Adrenal gland (tissue), 12 donors: ENCODE data around the gene ATRN. TPM values are rescaled to one million over a fixed set of nuclear protein-coding genes. Genes with fewer than 3 reads are reported as not detected.

ENCODE experiments used
- DNase-seq, 7 donors: peaks; one replicate each; pipeline ENCODE4 v3.0.0-alpha.2; 2019 to 2020
- H3K27ac ChIP-seq, 5 donors: fragments of 200-600 bp; sonication (generic) in 4 of 5; 1 replicate in 3 of 5; 2 replicates in 2 of 5; pipeline versions ENCODE4 v1.5.1 to v1.8.0; 2016 to 2020; ENCODE audit warnings: mild to moderate bottlenecking in 1 of 5
- H3K27me3 ChIP-seq: fragments of 200-600 bp; 2 replicates; pipeline ENCODE4 v1.8.0; 2021
- H3K36me3 ChIP-seq, 2 donors: fragments of 200-600 bp; replicated peaks in 1 of 2; 1 replicate in 1 of 2; 2 replicates in 1 of 2; pipeline versions ENCODE4 v1.5.1 to v1.8.0; 2018 to 2022
- H3K4me1 ChIP-seq, 2 donors: fragments of 200-600 bp; replicated peaks in 1 of 2; 1 replicate in 1 of 2; 2 replicates in 1 of 2; pipeline versions ENCODE4 v1.5.1 to v1.8.0; 2018 to 2021
- H3K4me3 ChIP-seq, 4 donors: fragments of 200-600 bp; sonication (generic) in 3 of 4; one replicate each; pipeline ENCODE4 v1.5.1; 2016 to 2018
- H3K9me3 ChIP-seq, 3 donors: fragments of 200-600 bp; sonication (generic) in 1 of 3; replicated peaks in 1 of 3; 1 replicate in 2 of 3; 2 replicates in 1 of 3; pipeline versions ENCODE4 v1.5.1 to v1.8.0; 2016 to 2021
- CTCF ChIP-seq, 6 experiments: fragments of 450-650 bp in 4 of 6; fragments of 200-600 bp in 2 of 6; sonication (generic) in 1 of 6; IDR thresholded peaks; 1 replicate in 5 of 6; 2 replicates in 1 of 6; pipeline versions ENCODE4 v1.5.1 to v1.8.0; 2016 to 2021; ENCODE audit warnings: antibody characterized with exemption in 6 of 6, mild to moderate bottlenecking in 2 of 6, moderate library complexity in 1 of 6
- POLR2A ChIP-seq, 2 donors: fragments of 450-650 bp; IDR thresholded peaks; one replicate each; pipeline ENCODE4 v1.6.1; 2017; ENCODE audit warnings: antibody characterized with exemption in 2 of 2, mild to moderate bottlenecking in 2 of 2, moderate library complexity in 1 of 2
- WGBS, 4 donors: extraction: QIAGEN DNeasy Blood & Tissue Kit in 2 of 4; methylation state at CpG; one replicate each; pipeline versions ENCODE4 v1.1.5 to v1.1.7; 2013 to 2017; 5-methylcytosine and 5-hydroxymethylcytosine counted together
- intact Hi-C, 2 donors: fragments of 100-400 bp; cut with DNase I; formaldehyde crosslinking; loops; one replicate each; pipeline versions ENCODE4 v1.14.1 to v1.15.0; 2022 to 2023
- polyA plus RNA-seq, 3 donors: library from polyadenylated mRNA; stranded (reverse); fragments of 200-250 nt in 2 of 3; fragments of 350-450 nt in 1 of 3; fragmentation: Illumina TruSeq in 1 of 3; extraction: RNeasy Lipid Tissue Mini Kit (QIAGEN cat#74804) in 1 of 3; gene quantifications; one replicate each; pipeline ENCODE4 v1.2.3, GENCODE V29; 2013 to 2014
- total RNA-seq, 9 donors: library from RNA; depleted of rRNA in 4 of 9; stranded (reverse); fragments of >200 nt in 4 of 9; fragments of 120-200 nt in 1 of 9; fragmentation: NEBNext Ultra II Directional in 1 of 9; extraction: Animal tissue kit (Norgen Biotek cat#: 25700) in 1 of 9; gene quantifications; one replicate each; pipeline versions ENCODE4 v1.1.0 to v1.2.4, GENCODE V29; 2013 to 2023
- donor health status: healthy with polysubstance abuse.
- donor health status: Bipolar disorder and iron deficiency.
- donor health status: DM: yes; HTN: yes; CAD: no.
- donor health status: DM: no; HTN: no; CAD: no.
- donor health status: DM: no; HTN: no; CAD: no.
- donor health status: DM: yes; HTN: yes; CAD: no.

ATRN gene
- total and polyA plus RNA-seq, 12 donors: 6.2 to 81.1 (median 51.6) TPM

GRCh38 chr20:3670511-3670910 is 199.7 kb downstream of the ATRN start:
- no peak for DNase-seq
- TF ChIP-seq CTCF (IDR thresholded peaks at IDR 0.05) (no peak), POLR2A (IDR thresholded peaks at IDR 0.05) (no peak)
- H3K27ac ChIP-seq: no peak overlapping the region
- H3K4me1 ChIP-seq: no peaks in the 10 kb centered on the region
- peaks cover 32% of the 10 kb centered on the region for H3K27me3 ChIP-seq
- WGBS, 4 donors: 29 to 84% (median 70%) methylated on average over 4 to 6 of the region's 6 CpGs
- H3K4me3 ChIP-seq: no peak overlapping the region
- no peaks in the 10 kb centered on the region for H3K36me3 ChIP-seq
- intact Hi-C loops: loop anchor here in 1 of 2 donors (10.0 kb wide), 1 partner anchor 184 kb away; no protein-coding TSS in a partner anchor
- H3K9me3 ChIP-seq: no peaks in the 10 kb centered on the region

GRCh38 chr20:3670945-3671344 is 200.1 kb downstream of the ATRN start:
- H3K36me3 ChIP-seq: no peaks in the 10 kb centered on the region
- H3K27me3 ChIP-seq: peaks cover 32% of the 10 kb centered on the region
- H3K27ac ChIP-seq: no peak overlapping the region
- DNase-seq: no peak
- intact Hi-C loops: loop anchor here in 1 of 2 donors (10.0 kb wide), 1 partner anchor 184 kb away; no protein-coding TSS in a partner anchor
- 67 to 89% (median 76%) methylated on average over 3 to 10 of the region's 10 CpGs; no CpG with 5 or more reads in 1 of the 4 donors for WGBS, 4 donors
- no peak overlapping the region for H3K4me3 ChIP-seq
- H3K9me3 ChIP-seq: no peaks in the 10 kb centered on the region
- TF ChIP-seq POLR2A (IDR thresholded peaks at IDR 0.05): no peak
- TF ChIP-seq CTCF (IDR thresholded peaks at IDR 0.05): no peak
- no peaks in the 10 kb centered on the region for H3K4me1 ChIP-seq

GRCh38 chr20:3671986-3672546 is 201.2 kb downstream of the ATRN start:
- Histone ChIP-seq H3K27ac (no peak overlapping the region), H3K4me3 (no peak overlapping the region), H3K27me3 (peaks cover 32% of the 10 kb centered on the region), H3K4me1 (no peaks in the 10 kb centered on the region), H3K36me3 (no peaks in the 10 kb centered on the region), H3K9me3 (no peaks in the 10 kb centered on the region)
- no peak for DNase-seq
- intact Hi-C loops: loop anchor here in 1 of 2 donors (10.0 kb wide), 1 partner anchor 183 kb away; no protein-coding TSS in a partner anchor
- 49 to 66% (median 53%) methylated on average over 5 to 23 of the region's 23 CpGs for WGBS, 4 donors
- TF ChIP-seq POLR2A (IDR thresholded peaks at IDR 0.05) (no peak), CTCF (IDR thresholded peaks at IDR 0.05) (no peak)

- 11 to 40% (median 16%) methylated on average over 21 to 58 of the region's 58 CpGs for WGBS, 4 donors
Measured at GRCh38 chr20:3672547-3673171, 201.8 kb downstream of the ATRN start.

More at GRCh38 chr20:3672547-3673171, 201.8 kb downstream of the ATRN start:
- H3K27me3 ChIP-seq: peaks cover 32% of the 10 kb centered on the region
- no peaks in the 10 kb centered on the region for H3K36me3 ChIP-seq
- no peak overlapping the region for H3K27ac ChIP-seq
- no peak overlapping the region for H3K4me3 ChIP-seq
- no peaks in the 10 kb centered on the region for H3K9me3 ChIP-seq
- H3K4me1 ChIP-seq: no peaks in the 10 kb centered on the region
- intact Hi-C loops: loop anchor here in 1 of 2 donors (10.0 kb wide), 1 partner anchor 182 kb away; no protein-coding TSS in a partner anchor
- no peak for TF ChIP-seq POLR2A (IDR thresholded peaks at IDR 0.05)
- no peak for TF ChIP-seq CTCF (IDR thresholded peaks at IDR 0.05)
- no peak for DNase-seq
